HepG2 (cell line): ENCODE results near the gene BRSK2. TPM values are rescaled to one million over a fixed set of nuclear protein-coding genes. Genes with fewer than 3 reads are reported as not detected.

Source experiments
- ATAC-seq: fragments of 200-7000 bp; cut with Tn5 transposase; 3 replicates; pipeline ENCODE4 v1.9.1; 2020; ENCODE audit warnings: mild to moderate bottlenecking, moderate library complexity
- BruUV-seq: library from RNA; stranded (reverse); fragments of 400-500 nt; replicated peaks from 2 replicates; lab custom pipeline; 2021; lab: Mats Ljungman, UMichigan
- CTCF ChIA-PET: fragments of 300-600 bp; formaldehyde crosslinking; extraction: SDS; loops from one replicate; lab custom pipeline; 2021; ENCODE audit warnings: low total read pairs, inconsistent platforms, low intra/inter-chr PET ratio; lab: Yijun Ruan, JAX
- POLR2A ChIA-PET: fragments of 350-600 bp; sonication (Branson Sonifier 250); formaldehyde crosslinking; loops from one replicate; lab custom pipeline; 2020; ENCODE audit warnings: antibody characterized with exemption, inconsistent platforms; lab: Yijun Ruan, JAX
- DNase-seq: peaks from one replicate; pipeline ENCODE4 v3.0.0-alpha.2; 2015; ENCODE audit warnings: low spot score
- FAIRE-seq: peaks from 3 replicates; lab custom pipeline; 2011; peaks lifted over from hg19 to GRCh38; lab: Jason Lieb, UNC
- H2AFZ ChIP-seq: one replicate; pipeline ENCODE4 v1.6.1; 2011; ENCODE audit warnings: low read length, inconsistent platforms
- H3K27ac ChIP-seq: fragments of 300-600 bp; 3 replicates; pipeline ENCODE4 v1.8.0; 2011; ENCODE audit warnings: mixed run types, mild to moderate bottlenecking, mixed read lengths, low read length, inconsistent platforms; ENCODE audit not compliant: insufficient read depth; ENCODE audit errors: extremely low read length
- H3K27me3 ChIP-seq, 2 experiments: fragments of 200-600 bp in 1 of 2; 2 replicates in 1 of 2; 3 replicates in 1 of 2; pipeline versions ENCODE4 v1.6.0 to v1.8.0; 2011; ENCODE audit warnings: low read length in 2 of 2, mild to moderate bottlenecking in 2 of 2, moderate library complexity in 2 of 2, inconsistent platforms in 1 of 2; ENCODE audit not compliant: insufficient read depth in 2 of 2, control insufficient read depth in 1 of 2
- H3K36me3 ChIP-seq, 2 experiments: fragments of 200-600 bp in 1 of 2; replicated peaks in 1 of 2; 2 replicates in 1 of 2; 3 replicates in 1 of 2; pipeline versions ENCODE4 v1.5.1 to v1.8.0; 2011; ENCODE audit warnings: low read length in 2 of 2, inconsistent platforms in 1 of 2; ENCODE audit not compliant: insufficient read depth in 2 of 2, control insufficient read depth in 1 of 2
- H3K4me1 ChIP-seq: 2 replicates; pipeline ENCODE4 v1.5.1; 2012; ENCODE audit warnings: low read length, inconsistent platforms; ENCODE audit not compliant: insufficient read depth
- H3K4me2 ChIP-seq: 2 replicates; pipeline ENCODE4 v1.6.0; 2011; ENCODE audit warnings: low read depth, low read length, inconsistent platforms
- H3K4me3 ChIP-seq, 3 experiments: fragments of 200-600 bp in 1 of 3; sonication (generic), shearing (Covaris generic) in 1 of 3; replicated peaks in 1 of 3; 2 replicates each; pipeline ENCODE4 v1.5.1; 2011 to 2016; ENCODE audit warnings: low read length in 3 of 3, inconsistent platforms in 2 of 3, low read depth in 2 of 3, mild to moderate bottlenecking in 2 of 3, control low read depth in 1 of 3, mixed read lengths in 1 of 3; ENCODE audit not compliant: insufficient read depth in 1 of 3
- H3K79me2 ChIP-seq: one replicate; pipeline ENCODE4 v1.6.1; 2011; ENCODE audit warnings: low read length, inconsistent platforms; ENCODE audit not compliant: insufficient read depth
- H3K9ac ChIP-seq: 2 replicates; pipeline ENCODE4 v1.6.0; 2011; ENCODE audit warnings: mild to moderate bottlenecking, low read depth, low read length, inconsistent platforms; ENCODE audit not compliant: insufficient read depth
- H3K9me3 ChIP-seq: 2 replicates; pipeline ENCODE4 v1.5.1; 2012; ENCODE audit warnings: mild to moderate bottlenecking, low read length
- H4K20me1 ChIP-seq: 2 replicates; pipeline ENCODE4 v1.6.0; 2011; ENCODE audit warnings: inconsistent platforms, mild to moderate bottlenecking, low read length, moderate library complexity; ENCODE audit not compliant: insufficient read depth
- DPF2 ChIP-seq: sonication (generic); formaldehyde crosslinking; IDR thresholded peaks from 2 replicates; pipeline ENCODE4 v1.4.0; 2020; ENCODE audit warnings: mild to moderate bottlenecking, low read depth, missing genetic modification reagents, borderline replicate concordance
- RAD21 ChIP-seq: fragments of 450-650 bp; formaldehyde crosslinking; IDR thresholded peaks from 2 replicates; pipeline ENCODE4 v1.5.0; 2020; ENCODE audit warnings: mild to moderate bottlenecking
- ZFX ChIP-seq: sonication (generic); formaldehyde crosslinking; IDR thresholded peaks from 2 replicates; pipeline ENCODE4 v1.4.0; 2020; ENCODE audit warnings: mild to moderate bottlenecking, low read depth, missing genetic modification reagents, moderate library complexity
- ZFY ChIP-seq: sonication (generic); formaldehyde crosslinking; IDR thresholded peaks from 2 replicates; pipeline ENCODE4 v1.4.0; 2020; ENCODE audit warnings: missing genetic modification reagents
- ZNF879 ChIP-seq: sonication (generic); formaldehyde crosslinking; IDR thresholded peaks from 2 replicates; pipeline ENCODE4 v1.8.1; 2023; ENCODE audit warnings: missing genetic modification reagents
- WGBS: methylation state at CpG from one replicate; pipeline ENCODE4 v1.1.6; 2017; ENCODE audit warnings: low lambda C conversion rate; 5-methylcytosine and 5-hydroxymethylcytosine counted together
- in situ Hi-C: cut with HindIII; loops from 2 replicates; pipeline ENCODE4 v1.10.0; 2017; ENCODE audit warnings: low pct_unique_long_range_greater_than_20kb; ENCODE audit not compliant: extremely low pct_ligation_motif_present
- intact Hi-C: fragments of 100-400 bp; cut with micrococcal nuclease; formaldehyde crosslinking; loops from one replicate; pipeline ENCODE4 v1.10.0; 2022; ENCODE audit not compliant: unreplicated experiment
- polyA plus RNA-seq, 8 experiments: library from polyadenylated mRNA; depleted of rRNA in 3 of 8; stranded (reverse) in 7 of 8; unstranded in 1 of 8; fragments of >200 nt; fragmentation: Illumina TruSeq in 4 of 8; extraction: Trizol in 4 of 8; gene quantifications; 2 replicates each; pipeline versions ENCODE4 v1.2.1 to v1.2.3, GENCODE V29; 2011 to 2016; ENCODE audit warnings: low read depth in 4 of 8, missing spikeins in 1 of 8, mixed read lengths in 1 of 8; ENCODE audit not compliant: insufficient read depth in 1 of 8
- total RNA-seq, 5 experiments: library from RNA; depleted of rRNA; stranded (reverse); fragments of >200 nt; fragmentation: Illumina TruSeq; extraction: Trizol; gene quantifications; 2 replicates each; pipeline ENCODE4 v1.2.3, GENCODE V29; 2016; ENCODE audit warnings: low read depth in 1 of 5
- TF ChIP-seq, protein P1 (sequence below): sonication (generic); formaldehyde crosslinking; IDR thresholded peaks from 2 replicates; pipeline ENCODE4 v1.4.0; 2020; ENCODE audit warnings: missing genetic modification reagents, borderline replicate concordance

The BRSK2 gene
- total and polyA plus RNA-seq, 2 of the 13 experiments (the other 11 are each of a cell fraction or from before 2014, with no cell fraction given) = 0.74 to 1.1 TPM

DNA sequence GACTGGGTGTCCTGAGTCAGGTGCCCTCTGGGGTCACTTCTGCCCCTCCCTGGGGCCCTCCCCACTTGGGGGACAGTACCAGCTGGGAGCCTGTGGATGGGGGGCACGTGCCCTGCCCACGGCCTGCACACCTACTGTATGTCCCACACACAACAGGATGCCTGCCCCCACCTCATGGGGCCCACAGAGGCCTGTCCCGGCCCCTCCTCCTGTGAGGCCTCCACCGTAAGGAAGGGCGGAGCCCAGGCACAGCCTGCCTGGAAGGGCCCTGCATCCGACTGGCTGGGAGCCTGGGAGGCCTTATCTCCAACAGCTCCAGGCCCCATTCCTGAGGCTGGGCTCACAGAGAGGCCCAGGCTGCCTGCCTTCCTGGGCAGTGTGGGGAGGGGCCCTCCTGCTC lies 47.8 kb downstream of the BRSK2 start:
- Histone ChIP-seq H3K4me3 (no peak overlapping the region), H3K9ac (no peak overlapping the region), H3K36me3 (no peaks in the 10 kb centered on the region), H3K27ac (no peak overlapping the region), H3K4me1 (no peaks in the 10 kb centered on the region), H4K20me1 (0 out of 2 replicates have a peak, but pooled peaks cover 6% of the 10 kb centered on the region), H3K4me2 (no peak overlapping the region), H3K27me3 (peaks cover 2 to 12% of the 10 kb centered on the region in 2 experiments; a peak in 3 of 5 replicates), H3K9me3 (no peaks in the 10 kb centered on the region), H2AFZ (no peak overlapping the region), H3K79me2 (no peaks in the 10 kb centered on the region)
- peak; percentile 16 for DNase-seq
- CTCF ChIA-PET = no interaction called here
- ATAC-seq = peak; percentile 51
- TF ChIP-seq ZNF879 (CRISPR knock-in tag) = no peak
- no peak for TF ChIP-seq RAD21 (CRISPR knock-in tag)
- TF ChIP-seq, protein P1, sequence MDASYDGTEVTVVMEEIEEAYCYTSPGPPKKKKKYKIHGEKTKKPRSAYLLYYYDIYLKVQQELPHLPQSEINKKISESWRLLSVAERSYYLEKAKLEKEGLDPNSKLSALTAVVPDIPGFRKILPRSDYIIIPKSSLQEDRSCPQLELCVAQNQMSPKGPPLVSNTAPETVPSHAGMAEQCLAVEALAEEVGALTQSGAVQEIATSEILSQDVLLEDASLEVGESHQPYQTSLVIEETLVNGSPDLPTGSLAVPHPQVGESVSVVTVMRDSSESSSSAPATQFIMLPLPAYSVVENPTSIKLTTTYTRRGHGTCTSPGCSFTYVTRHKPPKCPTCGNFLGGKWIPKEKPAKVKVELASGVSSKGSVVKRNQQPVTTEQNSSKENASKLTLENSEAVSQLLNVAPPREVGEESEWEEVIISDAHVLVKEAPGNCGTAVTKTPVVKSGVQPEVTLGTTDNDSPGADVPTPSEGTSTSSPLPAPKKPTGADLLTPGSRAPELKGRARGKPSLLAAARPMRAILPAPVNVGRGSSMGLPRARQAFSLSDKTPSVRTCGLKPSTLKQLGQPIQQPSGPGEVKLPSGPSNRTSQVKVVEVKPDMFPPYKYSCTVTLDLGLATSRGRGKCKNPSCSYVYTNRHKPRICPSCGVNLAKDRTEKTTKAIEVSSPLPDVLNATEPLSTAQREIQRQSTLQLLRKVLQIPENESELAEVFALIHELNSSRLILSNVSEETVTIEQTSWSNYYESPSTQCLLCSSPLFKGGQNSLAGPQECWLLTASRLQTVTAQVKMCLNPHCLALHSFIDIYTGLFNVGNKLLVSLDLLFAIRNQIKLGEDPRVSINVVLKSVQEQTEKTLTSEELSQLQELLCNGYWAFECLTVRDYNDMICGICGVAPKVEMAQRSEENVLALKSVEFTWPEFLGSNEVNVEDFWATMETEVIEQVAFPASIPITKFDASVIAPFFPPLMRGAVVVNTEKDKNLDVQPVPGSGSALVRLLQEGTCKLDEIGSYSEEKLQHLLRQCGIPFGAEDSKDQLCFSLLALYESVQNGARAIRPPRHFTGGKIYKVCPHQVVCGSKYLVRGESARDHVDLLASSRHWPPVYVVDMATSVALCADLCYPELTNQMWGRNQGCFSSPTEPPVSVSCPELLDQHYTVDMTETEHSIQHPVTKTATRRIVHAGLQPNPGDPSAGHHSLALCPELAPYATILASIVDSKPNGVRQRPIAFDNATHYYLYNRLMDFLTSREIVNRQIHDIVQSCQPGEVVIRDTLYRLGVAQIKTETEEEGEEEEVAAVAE (CRISPR knock-in tag) = no peak
- TF ChIP-seq ZFY (CRISPR knock-in tag) = peak; percentile 18; the same call in 1 of the 2 replicates
- 0 out of 2 replicates have a peak, but pooled peaks have one; percentile 26 for TF ChIP-seq ZFX (CRISPR knock-in tag)
- no peak for TF ChIP-seq DPF2
- no TSS peak for BruUV-seq
- no CpG with 5 or more reads among the region's 6 CpGs for WGBS
- intact Hi-C loops (no loop called here), in situ Hi-C loops (no loop called here)
- POLR2A ChIA-PET = no interaction called here
- FAIRE-seq = no peak
